Measurements from ENCODE around the gene IMMP2L. TPM values are rescaled to one million over a fixed set of nuclear protein-coding genes. Genes with fewer than 3 reads are reported as not detected.
"Not testable (repeated sequence)": the region's sequence is repeated elsewhere in the genome, so short reads cannot be mapped to it uniquely, and the experiment has no call there.

Gene IMMP2L
- total and polyA plus RNA-seq, 3 experiments from 2014 or later: 13.7 to 23.5 (median 18.0) TPM

DNA sequence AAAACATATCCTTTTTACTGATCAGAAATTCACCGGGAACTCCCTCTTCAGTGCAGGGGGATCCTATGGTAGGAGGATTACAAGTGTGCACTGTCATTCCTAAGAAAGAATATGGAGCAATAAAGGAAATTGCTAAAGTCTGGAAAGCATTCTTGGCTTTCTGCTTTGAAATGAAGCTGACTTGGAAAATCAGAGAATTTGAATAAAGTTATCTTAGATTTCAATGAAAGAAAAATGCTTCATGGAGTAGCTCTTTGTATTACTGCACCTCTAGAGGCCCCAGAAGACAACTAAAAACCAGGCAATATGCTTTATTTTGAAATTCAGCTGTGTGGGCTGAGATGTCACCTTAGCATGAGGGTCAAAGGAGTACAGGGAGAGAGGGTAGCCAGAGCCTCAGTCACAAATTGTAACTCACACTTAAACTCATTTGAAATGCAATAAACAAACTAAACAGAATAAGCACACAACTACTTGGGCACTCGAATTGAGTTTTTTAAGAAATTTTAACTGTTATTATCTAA lies 102.5 kb downstream of the IMMP2L start:
- no peaks in the 10 kb centered on the region for H3K36me3 ChIP-seq (ENCODE audit: insufficient read depth, low read length)
- peaks cover 0 to 4% (median 0%) of the 10 kb centered on the region in 3 donors for H3K4me1 Mint-ChIP-seq
- H3K4me3 Mint-ChIP-seq: no peak overlapping the region
- H3K27me3 Mint-ChIP-seq: no peaks in the 10 kb centered on the region
- H3K4me3 ChIP-seq (ENCODE audit: low read length): no peak overlapping the region
- H3K9me3 ChIP-seq (ENCODE audit: low read length): no peaks in the 10 kb centered on the region
- ChIA-PET POLR2A (no interaction called here), CTCF (no interaction called here)
- H3K4me1 ChIP-seq (ENCODE audit: insufficient read depth, low read length): no peaks in the 10 kb centered on the region
- peak overlapping the region; percentile 12 for H3K27ac ChIP-seq (ENCODE audit: low read depth, low read length)
- peaks cover 0 to 2% (median 0%) of the 10 kb centered on the region in 5 donors for H3K9me3 Mint-ChIP-seq
- no peak overlapping the region for H3K27ac Mint-ChIP-seq
- DNase-seq: no peak
- no peaks in the 10 kb centered on the region for H3K27me3 ChIP-seq (ENCODE audit: insufficient read depth, low read length, poor library complexity, severe bottlenecking)
- peaks cover 0 to 14% (median 7%) of the 10 kb centered on the region in 3 donors for H3K36me3 Mint-ChIP-seq

DNA sequence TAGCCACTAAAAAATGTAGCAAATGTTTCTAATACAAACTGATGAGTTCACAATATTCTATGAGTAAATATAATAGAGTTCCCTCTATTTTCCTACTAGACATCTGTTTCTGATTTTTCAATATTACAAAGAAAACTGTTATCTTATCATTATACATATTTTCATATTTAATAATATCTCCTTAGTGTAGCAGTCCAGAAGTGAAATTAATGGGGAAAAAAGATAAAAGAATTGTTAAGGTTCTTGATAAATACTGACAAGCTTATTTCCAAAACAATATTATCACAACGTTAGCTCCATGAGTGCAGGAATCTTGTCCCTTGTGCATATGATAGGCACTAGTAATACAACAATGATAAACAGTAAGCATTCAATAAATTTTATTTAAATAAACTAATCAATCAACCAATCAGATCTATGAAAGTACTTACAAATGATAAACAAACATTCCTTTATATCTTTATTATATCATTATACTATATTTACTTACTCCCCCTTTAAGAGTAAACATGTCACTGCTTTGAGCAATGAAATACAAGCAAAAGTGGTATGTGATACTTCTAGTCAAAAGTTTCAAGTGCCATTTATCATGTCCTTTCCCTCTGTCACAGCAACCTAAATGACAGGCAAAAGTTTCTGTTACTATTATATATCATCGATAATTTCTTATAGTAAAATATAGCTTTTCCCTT lies 103.1 kb downstream of the IMMP2L start:
- no peak overlapping the region for H3K4me3 ChIP-seq (ENCODE audit: low read length)
- no peaks in the 10 kb centered on the region for H3K9me3 ChIP-seq (ENCODE audit: low read length)
- Mint-ChIP-seq H3K9me3 (no peaks in the 10 kb centered on the region), H3K36me3 (peaks cover 0 to 11% (median 7%) of the 10 kb centered on the region in 3 donors), H3K4me3 (no peak overlapping the region), H3K27ac (no peak overlapping the region), H3K4me1 (peaks cover 0 to 4% (median 0%) of the 10 kb centered on the region in 3 donors), H3K27me3 (no peaks in the 10 kb centered on the region)
- POLR2A ChIA-PET: no interaction called here
- H3K27ac ChIP-seq (ENCODE audit: low read depth, low read length): peak overlapping the region; percentile 12
- H3K27me3 ChIP-seq (ENCODE audit: insufficient read depth, low read length, poor library complexity, severe bottlenecking): no peaks in the 10 kb centered on the region
- H3K4me1 ChIP-seq (ENCODE audit: insufficient read depth, low read length): no peaks in the 10 kb centered on the region
- DNase-seq: no peak
- CTCF ChIA-PET: no interaction called here
- H3K36me3 ChIP-seq (ENCODE audit: insufficient read depth, low read length): no peaks in the 10 kb centered on the region

DNA sequence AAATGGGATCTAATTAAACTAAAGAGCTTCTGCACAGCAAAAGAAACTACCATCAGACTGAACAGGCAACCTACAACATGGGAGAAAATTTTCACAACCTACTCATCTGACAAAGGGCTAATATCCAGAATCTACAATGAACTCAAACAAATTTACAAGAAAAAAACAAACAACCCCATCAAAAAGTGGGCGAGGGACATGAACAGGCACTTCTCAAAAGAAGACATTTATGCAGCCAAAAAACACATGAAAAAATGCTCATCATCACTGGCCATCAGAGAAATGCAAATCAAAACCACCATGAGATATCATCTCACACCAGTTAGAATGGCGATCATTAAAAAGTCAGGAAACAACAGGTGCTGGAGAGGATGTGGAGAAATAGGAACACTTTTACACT lies 111.6 kb downstream of the IMMP2L start:
- H3K36me3 ChIP-seq (ENCODE audit: insufficient read depth, low read length); H3K9me3 ChIP-seq (ENCODE audit: low read length); H3K27ac Mint-ChIP-seq; H3K4me3 ChIP-seq (ENCODE audit: low read length); H3K27ac ChIP-seq (ENCODE audit: low read depth, low read length); POLR2A ChIA-PET; H3K4me3 Mint-ChIP-seq; H3K27me3 ChIP-seq (ENCODE audit: insufficient read depth, low read length, poor library complexity, severe bottlenecking); H3K4me1 ChIP-seq (ENCODE audit: insufficient read depth, low read length); H3K27me3 Mint-ChIP-seq; H3K4me1 Mint-ChIP-seq; DNase-seq; CTCF ChIA-PET: not testable (repeated sequence)
- H3K9me3 Mint-ChIP-seq: peaks cover 0 to 23% (median 5%) of the 10 kb centered on the region in 5 donors
- H3K36me3 Mint-ChIP-seq: peaks cover 0 to 18% (median 6%) of the 10 kb centered on the region in 3 donors

DNA sequence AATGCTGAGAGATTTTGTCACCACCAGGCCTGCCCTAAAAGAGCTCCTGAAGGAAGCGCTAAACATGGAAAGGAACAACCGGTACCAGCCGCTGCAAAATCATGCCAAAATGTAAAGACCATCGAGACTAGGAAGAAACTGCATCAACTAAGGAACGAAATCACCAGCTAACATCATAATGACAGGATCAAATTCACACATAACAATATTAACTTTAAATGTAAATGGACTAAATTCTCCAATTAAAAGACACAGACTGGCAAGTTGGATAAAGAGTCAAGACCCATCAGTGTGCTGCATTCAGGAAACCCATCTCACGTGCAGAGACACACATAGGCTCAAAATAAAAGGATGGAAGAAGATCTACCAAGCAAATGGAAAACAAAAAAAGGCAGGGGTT lies 114.8 kb downstream of the IMMP2L start:
- H3K27ac Mint-ChIP-seq, CTCF ChIA-PET, POLR2A ChIA-PET: not testable (repeated sequence)

DNA sequence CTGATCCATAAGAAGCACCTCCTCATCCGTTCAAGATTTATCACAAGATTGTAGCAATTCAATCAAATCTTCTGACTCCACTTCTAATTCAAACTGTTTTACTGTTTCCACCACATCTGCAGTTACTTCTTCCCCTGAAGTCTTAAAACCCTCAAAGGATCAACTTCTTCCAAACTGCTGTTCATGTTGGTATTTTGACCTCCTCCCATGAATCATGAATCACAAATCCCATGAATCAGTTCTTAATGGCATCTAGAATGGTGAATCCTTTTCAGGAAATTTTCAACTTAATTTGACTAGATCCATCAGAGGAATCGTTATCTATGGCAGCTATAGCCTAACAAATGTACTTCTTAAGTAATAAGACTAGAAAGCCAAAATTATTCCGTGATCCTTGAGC lies 122.3 kb downstream of the IMMP2L start:
- no peaks in the 10 kb centered on the region for H3K27me3 Mint-ChIP-seq
- Histone ChIP-seq H3K27ac (ENCODE audit: low read depth, low read length) (no peak overlapping the region), H3K9me3 (ENCODE audit: low read length) (peaks cover 8% of the 10 kb centered on the region), H3K4me1 (ENCODE audit: insufficient read depth, low read length) (no peaks in the 10 kb centered on the region), H3K36me3 (ENCODE audit: insufficient read depth, low read length) (no peaks in the 10 kb centered on the region), H3K4me3 (ENCODE audit: low read length) (no peak overlapping the region), H3K27me3 (ENCODE audit: insufficient read depth, low read length, poor library complexity, severe bottlenecking) (no peaks in the 10 kb centered on the region)
- H3K36me3 Mint-ChIP-seq: peaks cover 8 to 64% (median 11%) of the 10 kb centered on the region in 3 donors
- H3K9me3 Mint-ChIP-seq: peaks cover 10 to 54% (median 17%) of the 10 kb centered on the region in 5 donors
- H3K4me3 Mint-ChIP-seq: no peak overlapping the region
- DNase-seq: no peak
- ChIA-PET POLR2A (interaction anchor here (0.6 kb wide), 1 partner anchor 928 kb away, joined by 3 read pairs; no protein-coding TSS in a partner anchor), CTCF (no interaction called here)
- H3K27ac Mint-ChIP-seq: no peak overlapping the region
- peaks cover 0 to 1% (median under 1%) of the 10 kb centered on the region in 3 donors for H3K4me1 Mint-ChIP-seq

More for the DNA sequence above, 114.8 kb downstream of the IMMP2L start:
- H3K4me1 ChIP-seq (ENCODE audit: insufficient read depth, low read length); H3K4me3 ChIP-seq (ENCODE audit: low read length); H3K27ac ChIP-seq (ENCODE audit: low read depth, low read length); H3K27me3 ChIP-seq (ENCODE audit: insufficient read depth, low read length, poor library complexity, severe bottlenecking); H3K27me3 Mint-ChIP-seq; H3K4me1 Mint-ChIP-seq; DNase-seq; H3K9me3 ChIP-seq (ENCODE audit: low read length); H3K4me3 Mint-ChIP-seq; H3K36me3 ChIP-seq (ENCODE audit: insufficient read depth, low read length): not testable (repeated sequence)
- H3K36me3 Mint-ChIP-seq: peaks cover 3 to 19% (median 4%) of the 10 kb centered on the region in 3 donors
- peaks cover 2 to 25% (median 7%) of the 10 kb centered on the region in 5 donors for H3K9me3 Mint-ChIP-seq

DNA sequence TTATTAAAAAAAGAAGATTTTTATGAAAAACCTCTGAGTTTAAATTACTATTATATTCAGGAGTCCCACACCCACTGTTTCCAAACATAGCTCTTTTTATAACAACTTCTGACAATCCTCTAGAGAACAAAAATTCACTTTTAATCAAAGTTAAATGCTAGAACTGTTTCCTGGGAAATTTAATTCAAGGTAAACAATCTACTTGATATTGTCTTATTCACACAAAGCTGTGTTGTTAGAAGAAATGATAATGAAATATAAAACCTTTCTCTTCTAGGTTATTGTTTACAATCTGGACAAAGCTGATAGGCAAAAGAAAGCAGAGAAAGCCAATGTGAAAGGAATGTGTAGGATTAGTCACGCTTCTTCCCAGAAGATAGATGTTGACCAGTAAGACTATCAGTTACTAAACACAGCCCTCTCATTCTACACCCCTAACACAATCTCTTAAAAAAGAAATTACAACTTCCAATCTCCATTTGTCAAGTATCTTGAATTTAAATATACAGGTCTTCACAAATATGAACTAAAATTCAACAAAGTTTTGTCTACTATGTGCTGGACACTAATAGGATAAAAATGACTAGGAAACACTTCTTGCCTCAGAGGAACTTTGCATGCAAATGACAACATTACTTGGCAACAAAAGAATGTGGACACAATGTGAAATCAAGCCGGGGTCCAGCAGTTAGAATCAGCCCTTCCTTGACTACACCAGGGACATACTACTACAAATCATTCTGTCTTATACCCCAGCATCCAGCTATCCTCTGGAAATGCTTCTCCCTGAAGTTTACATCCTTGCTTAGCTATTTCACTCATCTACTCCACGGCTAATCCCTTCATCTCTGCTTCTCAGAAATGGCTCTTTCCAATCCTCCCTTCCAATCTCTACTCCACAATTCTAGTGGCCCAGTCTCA lies 123.7 kb downstream of the IMMP2L start:
- peaks cover 0 to 1% (median 0%) of the 10 kb centered on the region in 3 donors for H3K4me1 Mint-ChIP-seq
- DNase-seq: no peak
- POLR2A ChIA-PET: no interaction called here

DNA sequence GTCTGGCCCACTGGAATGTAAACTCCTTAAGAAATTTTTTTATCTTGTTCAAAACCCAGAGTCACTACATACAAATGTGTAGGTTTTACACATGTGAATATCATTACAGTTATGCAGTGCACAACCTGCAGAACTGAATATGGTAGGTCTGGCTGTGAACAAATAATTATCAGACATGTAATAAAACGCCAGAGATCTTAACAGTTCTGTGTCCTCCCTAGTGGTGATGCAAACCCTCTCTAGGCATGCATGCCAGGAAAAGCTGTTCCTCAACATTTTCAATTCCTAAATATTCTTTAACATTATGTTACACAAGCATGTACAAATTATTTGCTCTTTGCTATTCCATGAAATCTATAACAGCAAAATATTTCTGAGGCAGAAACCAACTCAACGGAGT lies 124.6 kb downstream of the IMMP2L start:
- no peak overlapping the region for H3K27ac ChIP-seq (ENCODE audit: low read depth, low read length)
- no peak overlapping the region for H3K4me3 ChIP-seq (ENCODE audit: low read length)
- peaks cover 8% of the 10 kb centered on the region for H3K9me3 ChIP-seq (ENCODE audit: low read length)
- no peaks in the 10 kb centered on the region for H3K36me3 ChIP-seq (ENCODE audit: insufficient read depth, low read length)
- no peaks in the 10 kb centered on the region for H3K27me3 ChIP-seq (ENCODE audit: insufficient read depth, low read length, poor library complexity, severe bottlenecking)
- peaks cover 26 to 70% (median 37%) of the 10 kb centered on the region in 5 donors for H3K9me3 Mint-ChIP-seq
- peaks cover 0 to 1% (median 0%) of the 10 kb centered on the region in 3 donors for H3K4me1 Mint-ChIP-seq
- no peak overlapping the region for H3K4me3 Mint-ChIP-seq
- no peaks in the 10 kb centered on the region for H3K4me1 ChIP-seq (ENCODE audit: insufficient read depth, low read length)
- no peak overlapping the region for H3K27ac Mint-ChIP-seq
- POLR2A ChIA-PET: no interaction called here
- no peak for DNase-seq
- peaks cover 12 to 77% (median 25%) of the 10 kb centered on the region in 3 donors for H3K36me3 Mint-ChIP-seq
- no peaks in the 10 kb centered on the region for H3K27me3 Mint-ChIP-seq
- CTCF ChIA-PET: no interaction called here

More for the DNA sequence above, 123.7 kb downstream of the IMMP2L start:
- peaks cover 20 to 64% (median 29%) of the 10 kb centered on the region in 5 donors for H3K9me3 Mint-ChIP-seq
- peak overlapping the region; percentile 13 for H3K27ac ChIP-seq (ENCODE audit: low read depth, low read length)
- no peaks in the 10 kb centered on the region for H3K4me1 ChIP-seq (ENCODE audit: insufficient read depth, low read length)
- H3K4me3 ChIP-seq (ENCODE audit: low read length): no peak overlapping the region
- no peaks in the 10 kb centered on the region for H3K36me3 ChIP-seq (ENCODE audit: insufficient read depth, low read length)
- CTCF ChIA-PET: no interaction called here
- no peaks in the 10 kb centered on the region for H3K27me3 Mint-ChIP-seq
- H3K27me3 ChIP-seq (ENCODE audit: insufficient read depth, low read length, poor library complexity, severe bottlenecking): no peaks in the 10 kb centered on the region
- H3K36me3 Mint-ChIP-seq: peaks cover 8 to 73% (median 20%) of the 10 kb centered on the region in 3 donors
- H3K27ac Mint-ChIP-seq: no peak overlapping the region
- H3K4me3 Mint-ChIP-seq: no peak overlapping the region
- H3K9me3 ChIP-seq (ENCODE audit: low read length): peaks cover 8% of the 10 kb centered on the region

DNA sequence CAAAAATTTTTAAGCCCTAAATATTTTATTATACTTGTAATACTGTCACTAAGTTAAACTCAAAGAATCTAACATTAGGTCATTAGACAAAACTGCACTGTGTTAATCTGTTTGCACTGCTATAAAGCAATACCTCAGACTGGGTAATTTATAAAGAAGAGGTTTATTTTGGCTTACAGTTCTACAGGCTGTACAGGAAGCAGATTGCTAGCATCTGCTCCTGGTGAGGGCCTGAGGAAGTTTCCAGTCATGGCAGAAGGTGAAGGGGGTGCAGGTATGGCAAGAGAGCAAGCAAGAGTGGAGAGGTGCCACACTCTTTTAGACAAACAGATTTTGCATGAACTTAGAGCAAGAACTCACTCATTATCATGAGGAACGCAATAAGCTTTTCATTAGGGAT lies 125.7 kb downstream of the IMMP2L start:
- Mint-ChIP-seq H3K27ac (no peak overlapping the region), H3K4me3 (no peak overlapping the region), H3K27me3 (no peaks in the 10 kb centered on the region), H3K36me3 (peaks cover 12 to 82% (median 34%) of the 10 kb centered on the region in 3 donors), H3K9me3 (peaks cover 28 to 74% (median 40%) of the 10 kb centered on the region in 5 donors), H3K4me1 (peaks cover 0 to 1% (median 0%) of the 10 kb centered on the region in 3 donors)
- no peak for DNase-seq
- H3K4me1 ChIP-seq (ENCODE audit: insufficient read depth, low read length): no peaks in the 10 kb centered on the region
- no peak overlapping the region for H3K4me3 ChIP-seq (ENCODE audit: low read length)
- CTCF ChIA-PET: no interaction called here
- H3K9me3 ChIP-seq (ENCODE audit: low read length): peaks cover 8% of the 10 kb centered on the region
- no peaks in the 10 kb centered on the region for H3K36me3 ChIP-seq (ENCODE audit: insufficient read depth, low read length)
- POLR2A ChIA-PET: no interaction called here
- no peak overlapping the region for H3K27ac ChIP-seq (ENCODE audit: low read depth, low read length)
- H3K27me3 ChIP-seq (ENCODE audit: insufficient read depth, low read length, poor library complexity, severe bottlenecking): no peaks in the 10 kb centered on the region
